Retinal pigment epithelial cell (primary cell): ENCODE measurements around the gene PPARG.

Source experiments
- DNase-seq: peaks from one replicate; pipeline ENCODE4 v3.0.0-alpha.2; 2010; ENCODE audit warnings: low read depth
- H3K4me3 ChIP-seq: 2 replicates; pipeline ENCODE4 v1.5.1; 2011; ENCODE audit warnings: mild to moderate bottlenecking, low read length, control low read depth, moderate library complexity
- CTCF ChIP-seq: conservative IDR thresholded peaks from 2 replicates; pipeline ENCODE4 v1.5.1; 2011; ENCODE audit warnings: low read depth, low read length, control low read depth, inconsistent platforms

The PPARG gene

GRCh38 chr3:12334786-12335185 lies 45.9 kb downstream of the PPARG start:
- H3K4me3 ChIP-seq = no peak overlapping the region
- no peak for DNase-seq
- no peak for TF ChIP-seq CTCF

- no peak for TF ChIP-seq CTCF
- DNase-seq = no peak
- H3K4me3 ChIP-seq = no peak overlapping the region
Measured at GRCh38 chr3:12335421-12335820, 46.6 kb downstream of the PPARG start.

GRCh38 chr3:12336099-12336498 lies 47.2 kb downstream of the PPARG start:
- no peak for DNase-seq
- no peak overlapping the region for H3K4me3 ChIP-seq
- TF ChIP-seq CTCF = no peak

- no peak overlapping the region for H3K4me3 ChIP-seq
- no peak for TF ChIP-seq CTCF
- DNase-seq = no peak
Measured at GRCh38 chr3:12338595-12339546, 50.0 kb downstream of the PPARG start.

GRCh38 chr3:12339701-12340480 lies 51.0 kb downstream of the PPARG start:
- TF ChIP-seq CTCF = no peak
- no peak for DNase-seq
- H3K4me3 ChIP-seq = no peak overlapping the region

GRCh38 chr3:12340506-12340905 lies 51.6 kb downstream of the PPARG start:
- DNase-seq = no peak
- no peak for TF ChIP-seq CTCF
- H3K4me3 ChIP-seq = no peak overlapping the region

GRCh38 chr3:12342151-12342550 lies 53.3 kb downstream of the PPARG start:
- H3K4me3 ChIP-seq = no peak overlapping the region
- no peak for TF ChIP-seq CTCF
- no peak for DNase-seq
